Hepatocyte (in vitro differentiated cells): ENCODE data around the gene PHIP.

Source experiments
- CTCF ChIP-seq: fragments of 200-600 bp; sonication (generic); IDR thresholded peaks from 2 replicates; pipeline ENCODE4 v1.5.1; 2016; ENCODE audit warnings: antibody characterized with exemption, mild to moderate bottlenecking; ENCODE audit not compliant: poor library complexity
- EZH2 ChIP-seq: fragments of 200-600 bp; sonication (generic); IDR thresholded peaks from 2 replicates; pipeline ENCODE4 v1.6.1; 2016; ENCODE audit warnings: antibody characterized with exemption, mild to moderate bottlenecking, borderline replicate concordance

GRCh38 chr6:78993955-78994354 lies 84.1 kb downstream of the PHIP start:
- TF ChIP-seq CTCF (no peak), EZH2 (no peak)
